Spleen (tissue), 7 donors: ENCODE results near the gene SSTR3.

Experiments used
- CTCF ChIP-seq, 11 experiments: fragments of 200-600 bp in 7 of 11; fragments of 450-650 bp in 4 of 11; sonication (generic) in 4 of 11; IDR thresholded peaks in 8 of 11; conservative IDR thresholded peaks in 3 of 11; 1 replicate in 7 of 11; 2 replicates in 4 of 11; pipeline versions ENCODE4 v1.4.0 to v1.8.0; 2016 to 2021; ENCODE audit warnings: antibody characterized with exemption in 11 of 11, inconsistent platforms in 4 of 11, mild to moderate bottlenecking in 1 of 11
- POLR2A ChIP-seq, 3 donors: fragments of 450-650 bp; IDR thresholded peaks; one replicate each; pipeline ENCODE4 v1.5.1; 2017; ENCODE audit warnings: antibody characterized with exemption in 3 of 3, mild to moderate bottlenecking in 1 of 3
- donor health status: DM: no; HTN: no; CAD: no; lungs with moderate emphysema.
- donor health status: DM: no; HTN: no; CAD: no.
- donor health status: DM: no; HTN: no; CAD: no.

GRCh38 chr22:37223965-37224551 is 11.8 kb upstream of the SSTR3 start:
- TF ChIP-seq POLR2A (IDR thresholded peaks at IDR 0.05) = no peak
- TF ChIP-seq CTCF (IDR thresholded peaks at IDR 0.05 in 8 of 11, conservative IDR thresholded peaks at IDR 0.05 in 3 of 11) = no peak
